Measurements from ENCODE around the gene ITGB3. TPM values are rescaled to one million over a fixed set of nuclear protein-coding genes. Genes with fewer than 3 reads are reported as not detected.
A peak's percentile ranks its signal among the peaks of the same experiment; 100 is the strongest.

Gene ITGB3
- total and polyA plus RNA-seq, 2 donors from 2014 or later = 7.1 to 88.8 TPM

DNA sequence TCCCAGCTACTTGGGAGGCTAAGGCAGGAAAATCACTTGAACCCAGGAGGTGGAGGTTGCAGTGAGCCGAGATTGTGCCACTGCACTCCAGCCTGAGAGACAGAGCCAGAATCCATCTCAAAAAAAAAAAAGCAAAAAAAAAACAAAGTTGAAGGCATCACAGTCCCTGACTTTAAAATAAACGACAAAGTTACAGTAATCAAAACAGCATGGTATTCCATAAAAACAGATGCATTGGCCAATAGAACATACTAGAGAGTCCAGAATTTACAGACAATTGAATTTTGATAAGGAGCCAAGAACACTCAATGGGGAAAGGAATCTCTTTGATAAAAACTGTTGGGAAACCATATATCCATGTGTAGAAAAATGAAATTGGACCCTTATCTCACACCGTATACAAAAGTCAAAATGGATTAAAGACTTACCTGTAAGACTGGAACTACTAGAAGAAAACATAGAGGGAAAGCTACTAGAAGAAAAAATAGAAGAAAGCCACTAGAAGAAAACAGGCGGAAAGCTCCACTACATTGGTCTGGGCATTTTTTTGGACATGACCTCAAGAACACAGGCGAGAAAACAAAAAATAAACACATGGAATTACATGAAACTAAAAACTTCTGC lies 67.4 kb downstream of the ITGB3 start:
- FAIRE-seq (no peak), DNase-seq (no peak)
- H3K9ac ChIP-seq (ENCODE audit: low read length in 3 of 3) = no peak overlapping the region
- intact Hi-C loops (cut with DNase I) = no loop called here
- H3K4me3 ChIP-seq (ENCODE audit: low read length in 3 of 3) = no peak overlapping the region
- H3K27me3 ChIP-seq (ENCODE audit: control insufficient read depth, insufficient read depth, low read length) = no peaks in the 10 kb centered on the region
- peaks cover 0 to 2% (median 0%) of the 10 kb centered on the region in 3 donors for H3K9me3 ChIP-seq (ENCODE audit: control insufficient read depth in 2 of 3, insufficient read depth in 1 of 3, low read length in 3 of 3)
- no peaks in the 10 kb centered on the region for H3K4me1 ChIP-seq (ENCODE audit: control insufficient read depth in 2 of 3, insufficient read depth in 2 of 3, low read depth in 1 of 3, low read length in 3 of 3)
- H3K27ac ChIP-seq (ENCODE audit: low read depth in 2 of 2, low read length in 2 of 2) = no peak overlapping the region
- no peak for TF ChIP-seq CTCF (IDR thresholded peaks at IDR 0.05; ENCODE audit: borderline replicate concordance, extremely low read depth, insufficient read depth)
- H3K36me3 ChIP-seq (ENCODE audit: control insufficient read depth in 2 of 3, insufficient read depth in 3 of 3, low read length in 3 of 3) = no peaks in the 10 kb centered on the region

DNA sequence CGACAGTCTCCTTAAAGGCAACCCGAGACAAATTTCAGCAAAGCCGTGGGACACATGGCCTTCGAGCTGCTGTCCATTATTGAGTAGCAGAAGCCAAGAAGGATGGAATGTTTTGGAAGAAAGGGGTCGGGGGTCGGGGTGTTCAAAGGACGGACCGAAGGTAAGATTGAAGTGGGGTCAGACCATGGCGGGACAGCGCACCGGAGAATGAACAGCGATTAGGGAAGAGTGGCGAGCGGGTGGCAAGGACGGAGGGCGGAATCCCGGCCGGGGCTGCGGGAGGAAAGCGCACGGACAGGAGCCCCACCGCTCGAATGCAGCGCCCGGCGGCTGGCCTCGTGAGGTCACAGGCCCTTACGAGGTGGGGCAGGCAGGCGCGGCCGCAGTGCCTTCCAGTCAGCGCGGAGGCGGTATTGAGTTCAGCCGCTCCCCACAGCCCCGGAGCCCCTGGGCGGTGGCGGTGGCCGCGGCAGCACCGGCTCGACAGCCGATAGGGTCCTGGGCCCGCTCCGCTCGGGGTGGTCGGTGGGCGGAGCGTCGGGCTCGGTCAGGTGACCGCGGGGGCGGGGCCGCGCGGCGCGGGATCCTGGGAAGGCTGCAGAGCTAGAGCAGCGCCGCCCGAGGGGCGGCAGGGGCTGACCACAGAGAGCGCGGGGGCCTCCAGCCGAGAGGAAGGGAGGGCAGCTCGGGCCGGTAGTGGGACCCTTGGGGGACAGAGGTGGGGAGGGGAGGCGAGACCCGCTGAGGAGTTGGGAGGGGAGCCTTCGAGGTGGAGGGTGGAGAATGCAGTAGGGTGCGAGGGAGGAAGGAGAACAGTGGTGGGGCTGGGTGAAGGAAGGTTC lies 70.0 kb downstream of the ITGB3 start, which contains the start of gene EFCAB13:
Gene EFCAB13, plus strand, starts transcription at position 574 of the 842 bp plus-strand sequence. CDS start 4,399 bp downstream, outside the sequence.
- peak within 1 kb of the TSS; percentile 74 to 85 for H3K27ac ChIP-seq (ENCODE audit: low read depth in 2 of 2, low read length in 2 of 2)
- FAIRE-seq (no peak), DNase-seq (peak; percentile 88 to 97 (median 96))
- H3K9ac ChIP-seq (ENCODE audit: low read length in 3 of 3) = peak within 1 kb of the TSS; percentile 71 to 72 (median 71)
- TF ChIP-seq CTCF (IDR thresholded peaks at IDR 0.05; ENCODE audit: borderline replicate concordance, extremely low read depth, insufficient read depth) = peak; percentile 23
- no peaks in the 10 kb centered on the region for H3K27me3 ChIP-seq (ENCODE audit: control insufficient read depth, insufficient read depth, low read length)
- H3K9me3 ChIP-seq (ENCODE audit: control insufficient read depth in 2 of 3, insufficient read depth in 1 of 3, low read length in 3 of 3) = peaks cover 0 to 2% (median 0%) of the 10 kb centered on the region in 3 donors
- intact Hi-C loops (cut with DNase I) = no loop called here
- no peaks in the 10 kb centered on the region for H3K4me1 ChIP-seq (ENCODE audit: control insufficient read depth in 2 of 3, insufficient read depth in 2 of 3, low read depth in 1 of 3, low read length in 3 of 3)
- peak within 1 kb of the TSS; percentile 71 to 96 (median 82) for H3K4me3 ChIP-seq (ENCODE audit: low read length in 3 of 3)
- no peaks in the 10 kb centered on the region for H3K36me3 ChIP-seq (ENCODE audit: control insufficient read depth in 2 of 3, insufficient read depth in 3 of 3, low read length in 3 of 3)

DNA sequence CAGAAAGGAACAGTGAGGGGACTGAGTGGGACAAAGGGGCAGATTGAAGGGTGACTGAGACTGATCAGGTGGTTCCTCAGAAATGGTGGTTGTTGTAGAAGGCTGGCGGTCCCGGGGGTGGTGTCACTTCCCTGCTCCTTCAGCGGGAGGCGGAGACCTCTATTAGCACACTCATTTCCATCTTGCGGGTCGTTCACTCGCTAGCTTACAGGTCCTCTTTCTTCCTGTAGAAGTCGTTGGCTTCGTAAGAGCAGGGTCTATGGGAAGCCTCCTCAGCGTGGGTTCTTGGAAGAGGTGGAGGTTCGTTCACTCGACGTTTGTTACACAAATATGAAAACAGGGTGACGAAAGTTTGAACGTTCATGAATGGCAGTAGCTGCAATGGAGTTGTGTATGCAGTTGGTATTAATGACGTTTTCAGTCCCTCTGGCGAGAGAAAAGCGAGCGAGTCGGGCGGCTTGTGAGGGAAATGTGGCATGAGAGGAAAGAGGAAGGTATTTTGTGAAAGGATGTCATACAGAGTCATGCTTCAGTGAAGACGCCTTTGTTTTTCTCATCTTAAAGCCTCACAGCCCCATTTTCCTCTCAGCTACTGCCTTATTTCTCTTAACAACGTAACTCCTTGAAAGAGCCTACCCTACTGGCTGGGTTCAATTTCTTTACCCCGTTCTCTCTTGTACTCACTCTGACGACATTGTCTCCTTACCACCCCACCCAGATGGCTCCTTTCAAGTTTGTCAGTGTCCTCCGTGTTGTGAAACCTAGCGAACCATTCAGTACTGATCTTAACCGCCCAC lies 70.8 kb downstream of the ITGB3 start:
- TF ChIP-seq CTCF (IDR thresholded peaks at IDR 0.05; ENCODE audit: borderline replicate concordance, extremely low read depth, insufficient read depth) = no peak
- peak in 3 of 5 donors; percentile 32 to 88 (median 83) for DNase-seq
- intact Hi-C loops (cut with DNase I) = no loop called here
- H3K36me3 ChIP-seq (ENCODE audit: control insufficient read depth in 2 of 3, insufficient read depth in 3 of 3, low read length in 3 of 3) = no peaks in the 10 kb centered on the region
- peak overlapping the region; percentile 71 to 72 (median 71) for H3K9ac ChIP-seq (ENCODE audit: low read length in 3 of 3)
- peak overlapping the region; percentile 71 to 96 (median 82) for H3K4me3 ChIP-seq (ENCODE audit: low read length in 3 of 3)
- peaks cover 0 to 2% (median 0%) of the 10 kb centered on the region in 3 donors for H3K9me3 ChIP-seq (ENCODE audit: control insufficient read depth in 2 of 3, insufficient read depth in 1 of 3, low read length in 3 of 3)
- no peak for FAIRE-seq
- peak overlapping the region; percentile 74 to 85 for H3K27ac ChIP-seq (ENCODE audit: low read depth in 2 of 2, low read length in 2 of 2)
- no peaks in the 10 kb centered on the region for H3K4me1 ChIP-seq (ENCODE audit: control insufficient read depth in 2 of 3, insufficient read depth in 2 of 3, low read depth in 1 of 3, low read length in 3 of 3)
- no peaks in the 10 kb centered on the region for H3K27me3 ChIP-seq (ENCODE audit: control insufficient read depth, insufficient read depth, low read length)

All from kidney (tissue), 14 donors.